EH (cell line): ENCODE measurements around the gene INTS11.

Source experiments
- DNase-seq: peaks from one replicate; pipeline ENCODE4 v3.0.0-alpha.2; 2015; ENCODE audit warnings: low read depth

Gene INTS11

GRCh38 chr1:1285102-1285571 is 39.3 kb downstream of the INTS11 start:
- DNase-seq = no peak

- no peak for DNase-seq
Observed at GRCh38 chr1:1284221-1285101, 40.0 kb downstream of the INTS11 start.

GRCh38 chr1:1283821-1284220 is 40.6 kb downstream of the INTS11 start:
- peak; percentile 28 for DNase-seq

GRCh38 chr1:1282998-1283397 is 41.5 kb downstream of the INTS11 start:
- DNase-seq = peak; percentile 25

GRCh38 chr1:1281533-1282321 is 42.7 kb downstream of the INTS11 start:
- DNase-seq = peak; percentile 59

GRCh38 chr1:1280782-1281481 is 43.5 kb downstream of the INTS11 start:
- no peak for DNase-seq

GRCh38 chr1:1279028-1279427 is 45.4 kb downstream of the INTS11 start:
- no peak for DNase-seq

GRCh38 chr1:1278620-1279019 is 45.8 kb downstream of the INTS11 start:
- DNase-seq = no peak

GRCh38 chr1:1275836-1276235 is 48.6 kb downstream of the INTS11 start:
- DNase-seq = no peak

GRCh38 chr1:1274931-1275431 is 49.5 kb downstream of the INTS11 start:
- no peak for DNase-seq

- no peak for DNase-seq
Observed at GRCh38 chr1:1274299-1274930, 50.0 kb downstream of the INTS11 start.

- peak; percentile 90 for DNase-seq
Observed at GRCh38 chr1:1273512-1274298, 50.8 kb downstream of the INTS11 start, which contains the start of gene UBE2J2. Gene UBE2J2 (minus strand): TSS chr1:1273854. CDS start chr1:1267992, 5,862 bp downstream.

GRCh38 chr1:1273209-1273511 is 51.3 kb downstream of the INTS11 start:
- DNase-seq = peak; percentile 19

- no peak for DNase-seq
Observed at GRCh38 chr1:1272341-1273208, 51.9 kb downstream of the INTS11 start.

GRCh38 chr1:1270813-1271212 is 53.6 kb downstream of the INTS11 start:
- DNase-seq = peak; percentile 18

GRCh38 chr1:1268284-1268682 is 56.2 kb downstream of the INTS11 start:
- DNase-seq = no peak

- DNase-seq = no peak
Observed at GRCh38 chr1:1267488-1268283, 56.8 kb downstream of the INTS11 start.

GRCh38 chr1:1264868-1265272 is 59.6 kb downstream of the INTS11 start:
- peak; percentile 100 for DNase-seq

GRCh38 chr1:1264026-1264425 is 60.4 kb downstream of the INTS11 start:
- no peak for DNase-seq
